Upper lobe of right lung (tissue), 1 donor: Measurements from ENCODE around the gene PIK3R2. TPM values are rescaled to one million over a fixed set of nuclear protein-coding genes. Genes with fewer than 3 reads are reported as not detected.

Source experiments
- ATAC-seq: fragments of 200-7000 bp; cut with Tn5 transposase; one replicate; pipeline ENCODE4 v1.9.1; 2020; ENCODE audit warnings: mild to moderate bottlenecking, moderate library complexity
- DNase-seq: peaks from one replicate; pipeline ENCODE4 v3.0.0-alpha.2; 2020
- H3K27ac ChIP-seq: fragments of 200-600 bp; one replicate; pipeline ENCODE4 v1.8.0; 2022
- H3K27me3 ChIP-seq: fragments of 200-600 bp; one replicate; pipeline ENCODE4 v1.8.0; 2022; ENCODE audit warnings: mild to moderate bottlenecking
- H3K36me3 ChIP-seq: fragments of 200-600 bp; one replicate; pipeline ENCODE4 v1.8.0; 2022
- H3K4me1 ChIP-seq: fragments of 200-600 bp; one replicate; pipeline ENCODE4 v1.8.0; 2022
- H3K4me3 ChIP-seq: fragments of 200-600 bp; one replicate; pipeline ENCODE4 v1.8.0; 2022; ENCODE audit warnings: mild to moderate bottlenecking
- H3K9me3 ChIP-seq: fragments of 200-600 bp; one replicate; pipeline ENCODE4 v1.8.0; 2022
- CTCF ChIP-seq: fragments of 200-600 bp; IDR thresholded peaks from one replicate; pipeline ENCODE4 v1.8.0; 2022; ENCODE audit warnings: antibody characterized with exemption
- intact Hi-C: fragments of 100-400 bp; cut with DNase I; formaldehyde crosslinking; loops from one replicate; pipeline ENCODE4 v1.11.0; 2022
- total RNA-seq: library from RNA; stranded (reverse); fragmentation: NEBNext Ultra II Directional; extraction: Animal tissue kit (Norgen Biotek cat#: 25700); gene quantifications from one replicate; pipeline ENCODE4 v1.2.1, GENCODE V29; 2021
- donor health status: DM: no; HTN: yes; CAD: no; lungs with severe emphysema.

Gene PIK3R2
- total RNA-seq, 1 donor from 2014 or later: 24.2 TPM

GRCh38 chr19:18109733-18110608 is 43.0 kb upstream of the PIK3R2 start:
- H3K9me3 ChIP-seq: no peaks in the 10 kb centered on the region
- H3K27ac ChIP-seq: peak overlapping the region; percentile 70
- no peaks in the 10 kb centered on the region for H3K36me3 ChIP-seq
- H3K4me3 ChIP-seq: peak overlapping the region; percentile 69
- DNase-seq (peak; percentile 89), ATAC-seq (peak; percentile 86)
- intact Hi-C loops: loop anchor here (10.0 kb wide), 1 partner anchor 55 kb away; no protein-coding TSS in a partner anchor
- no peak for TF ChIP-seq CTCF
- H3K4me1 ChIP-seq: peaks cover 17% of the 10 kb centered on the region
- no peaks in the 10 kb centered on the region for H3K27me3 ChIP-seq

GRCh38 chr19:18110609-18111232 is 42.2 kb upstream of the PIK3R2 start:
- H3K9me3 ChIP-seq: no peaks in the 10 kb centered on the region
- no peaks in the 10 kb centered on the region for H3K27me3 ChIP-seq
- no peak for TF ChIP-seq CTCF
- DNase-seq (no peak), ATAC-seq (peak; percentile 60)
- intact Hi-C loops: loop anchor here (10.0 kb wide), 1 partner anchor 54 kb away; no protein-coding TSS in a partner anchor
- H3K27ac ChIP-seq: peak overlapping the region; percentile 70
- no peaks in the 10 kb centered on the region for H3K36me3 ChIP-seq
- H3K4me1 ChIP-seq: peaks cover 17% of the 10 kb centered on the region
- H3K4me3 ChIP-seq: peak overlapping the region; percentile 69

GRCh38 chr19:18112989-18113478 is 39.9 kb upstream of the PIK3R2 start:
- DNase-seq: peak; percentile 93
- no peaks in the 10 kb centered on the region for H3K27me3 ChIP-seq
- H3K27ac ChIP-seq: no peak overlapping the region
- H3K9me3 ChIP-seq: no peaks in the 10 kb centered on the region
- peak; percentile 90 for TF ChIP-seq CTCF
- H3K4me1 ChIP-seq: peaks cover 23% of the 10 kb centered on the region
- no peak overlapping the region for H3K4me3 ChIP-seq
- H3K36me3 ChIP-seq: no peaks in the 10 kb centered on the region
- peak; percentile 72 for ATAC-seq
- intact Hi-C loops: loop anchor here (10.0 kb wide), 1 partner anchor 52 kb away; no protein-coding TSS in a partner anchor

GRCh38 chr19:18113827-18114226 is 39.1 kb upstream of the PIK3R2 start:
- DNase-seq (no peak), ATAC-seq (no peak)
- Histone ChIP-seq H3K36me3 (no peaks in the 10 kb centered on the region), H3K4me1 (peaks cover 30% of the 10 kb centered on the region), H3K9me3 (no peaks in the 10 kb centered on the region), H3K4me3 (no peak overlapping the region), H3K27me3 (no peaks in the 10 kb centered on the region), H3K27ac (no peak overlapping the region)
- intact Hi-C loops: loop anchor here (10.0 kb wide), 1 partner anchor 51 kb away; no protein-coding TSS in a partner anchor
- TF ChIP-seq CTCF: no peak

GRCh38 chr19:18114483-18114882 is 38.5 kb upstream of the PIK3R2 start:
- Histone ChIP-seq H3K4me1 (peaks cover 32% of the 10 kb centered on the region), H3K27me3 (no peaks in the 10 kb centered on the region), H3K27ac (no peak overlapping the region), H3K36me3 (no peaks in the 10 kb centered on the region), H3K9me3 (no peaks in the 10 kb centered on the region), H3K4me3 (no peak overlapping the region)
- ATAC-seq (no peak), DNase-seq (no peak)
- intact Hi-C loops: loop anchor here (10.0 kb wide), 1 partner anchor 50 kb away; no protein-coding TSS in a partner anchor
- TF ChIP-seq CTCF: no peak
